GM19099 (cell line): Measurements from ENCODE around the gene VPS37B.

Experiments
- POLR2A ChIP-seq: IDR thresholded peaks from 3 replicates; pipeline ENCODE4 v1.6.1; 2011; ENCODE audit warnings: low read depth; ENCODE audit not compliant: insufficient read length; ENCODE audit errors: extremely low read depth

The VPS37B gene

DNA sequence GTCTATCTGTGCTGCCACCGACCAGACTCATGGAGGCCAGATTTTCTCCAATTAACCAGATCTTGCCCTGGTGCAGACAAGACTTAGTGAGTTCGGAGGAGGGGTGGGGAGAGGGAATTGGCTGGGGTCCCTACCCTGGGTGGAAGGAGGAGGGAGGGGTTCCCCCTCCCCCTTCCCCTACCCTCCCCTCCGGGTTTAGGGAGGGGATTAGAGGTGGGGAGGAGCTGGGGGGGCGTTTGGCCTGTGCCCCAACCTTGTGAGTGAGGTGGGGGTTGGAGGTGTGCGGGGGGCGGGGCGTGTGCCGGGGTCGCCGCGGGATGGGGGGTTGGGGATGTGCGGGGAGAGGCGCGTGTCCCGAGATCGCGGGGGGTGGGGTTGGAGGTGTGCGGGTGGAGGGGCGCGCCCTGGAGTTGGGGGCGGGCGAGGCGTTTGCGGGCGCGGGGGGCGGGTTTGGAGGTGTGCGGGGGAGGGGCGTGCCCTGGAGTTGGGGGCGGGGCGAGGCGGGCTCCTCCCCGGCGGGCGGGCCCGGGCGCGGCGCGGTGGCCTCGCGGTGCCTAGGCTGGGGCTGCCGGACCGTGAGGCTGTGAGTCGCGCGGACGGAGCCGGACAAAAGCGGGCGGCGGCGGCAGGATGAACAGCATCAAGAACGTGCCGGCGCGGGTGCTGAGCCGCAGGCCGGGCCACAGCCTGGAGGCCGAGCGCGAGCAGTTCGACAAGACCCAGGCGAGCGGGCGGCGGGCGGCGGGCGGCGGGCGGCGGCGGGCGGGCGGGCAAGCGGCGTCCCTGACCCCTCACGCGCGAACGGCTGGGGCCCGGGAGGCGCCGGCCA, 60.8 kb downstream of the VPS37B start, which contains the start of gene HIP1R:
HIP1R (plus strand) TSS at position 537 of the 829 bp plus-strand sequence; CDS start at position 631, 94 bp downstream.
- peak; percentile 61 for TF ChIP-seq POLR2A

DNA sequence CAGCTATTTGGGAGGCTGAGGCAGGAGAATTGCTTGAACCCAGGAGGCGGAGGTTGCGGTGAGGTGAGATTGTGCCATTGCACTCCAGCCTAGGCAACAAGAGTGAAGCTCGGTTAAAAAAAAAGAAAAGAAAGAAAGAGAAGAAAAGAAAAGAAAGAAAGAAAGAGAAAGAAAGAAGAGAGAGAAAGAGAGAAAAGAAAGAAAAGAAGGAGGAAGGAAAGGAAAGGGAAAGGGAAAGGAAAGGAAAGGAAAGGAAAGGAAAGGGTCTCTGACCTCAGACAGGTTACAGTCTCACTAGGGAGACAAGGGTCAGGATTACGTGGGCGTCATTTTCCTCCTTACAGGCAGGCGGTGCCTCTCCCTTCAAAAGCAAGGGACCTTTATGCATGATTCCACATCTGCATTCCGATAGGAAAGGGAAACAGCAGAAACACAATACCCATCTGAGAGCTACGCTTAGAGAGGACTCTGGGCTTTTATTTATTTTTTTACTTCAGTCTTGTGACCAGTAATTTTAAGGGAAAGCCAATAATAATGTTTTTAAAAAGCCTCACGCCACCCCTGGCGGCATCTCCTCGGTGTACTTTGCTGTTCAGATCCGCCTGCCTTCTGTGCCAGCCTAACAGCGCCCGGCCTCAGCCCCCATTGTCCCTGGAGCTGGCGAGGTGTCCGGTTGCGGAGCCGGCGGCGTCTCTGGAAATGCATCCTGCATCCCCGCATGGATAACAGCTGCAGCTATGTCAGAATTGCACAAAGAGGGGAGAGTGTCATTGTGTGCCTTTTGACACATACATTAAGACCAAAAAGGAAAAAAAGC, 61.6 kb downstream of the VPS37B start:
- TF ChIP-seq POLR2A: no peak

- TF ChIP-seq POLR2A: no peak
Observed at GRCh38 chr12:122830517-122831214, 65.3 kb downstream of the VPS37B start.

GRCh38 chr12:122827258-122827657, 68.7 kb downstream of the VPS37B start:
- no peak for TF ChIP-seq POLR2A

DNA sequence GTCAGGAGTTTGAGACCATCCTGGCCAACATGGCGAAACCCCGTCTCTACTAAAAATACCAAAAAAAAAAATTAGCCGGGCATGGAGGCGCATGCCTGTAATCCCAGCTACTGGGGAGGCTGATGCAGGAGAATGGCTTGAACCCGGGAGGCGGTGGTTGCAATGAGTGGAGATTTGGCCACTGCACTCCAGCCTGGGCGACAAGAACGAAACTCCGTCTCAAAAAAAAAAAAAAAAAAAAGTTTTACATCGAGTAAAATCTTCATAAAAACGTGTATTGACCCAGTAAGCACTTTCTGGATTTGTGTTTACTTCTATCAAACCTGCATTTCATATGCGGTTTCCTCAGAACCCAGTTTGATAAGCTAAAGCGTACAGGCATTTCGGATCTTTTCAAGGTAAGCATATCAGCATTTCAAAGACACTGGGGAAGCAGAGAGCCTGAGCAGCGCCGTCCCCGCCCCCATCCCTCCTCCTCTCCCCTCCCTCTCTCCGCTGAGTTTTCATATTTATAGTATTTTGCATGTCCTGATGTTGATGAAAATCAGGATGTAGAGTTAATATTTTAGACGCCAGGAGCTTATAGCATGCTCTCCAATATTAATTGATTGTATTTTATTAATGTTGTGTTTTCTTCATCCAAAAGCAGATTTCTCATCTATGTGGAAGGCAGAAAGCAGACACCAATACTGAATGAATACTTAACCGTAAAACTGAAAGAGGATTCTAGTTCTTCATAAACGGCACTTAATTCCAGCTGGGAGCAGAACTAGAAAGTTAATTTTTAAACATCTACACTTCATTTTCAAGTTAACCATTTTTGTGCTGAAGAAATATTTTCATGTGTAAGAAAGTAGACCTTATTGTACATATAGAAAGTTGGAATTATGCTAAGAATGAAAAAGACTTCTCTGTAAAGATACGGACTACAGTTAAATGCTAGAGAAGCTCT, 69.9 kb downstream of the VPS37B start:
- no peak for TF ChIP-seq POLR2A

DNA sequence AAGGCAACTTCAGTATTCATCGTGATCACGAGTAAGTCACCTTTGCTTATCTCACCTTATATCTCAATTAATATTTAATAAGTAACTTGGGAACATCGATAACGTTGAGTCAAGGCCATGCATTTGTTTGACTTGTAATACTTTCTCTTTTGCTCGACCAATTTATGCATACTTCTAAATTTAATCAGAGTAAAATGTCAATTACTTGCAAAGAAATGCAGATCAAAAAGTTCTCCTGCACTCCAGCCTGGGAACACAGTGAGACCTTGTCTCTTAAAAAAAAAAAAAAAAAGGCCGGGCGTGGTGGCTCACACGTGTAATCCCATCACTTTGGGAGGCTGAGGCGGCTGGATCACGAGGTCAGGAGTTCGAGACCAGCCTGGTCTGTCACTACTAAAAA, 72.5 kb downstream of the VPS37B start:
- TF ChIP-seq POLR2A: no peak

- peak; percentile 41 for TF ChIP-seq POLR2A
Observed at GRCh38 chr12:122820838-122821271, 75.1 kb downstream of the VPS37B start.

- no peak for TF ChIP-seq POLR2A
Observed at GRCh38 chr12:122820138-122820537, 75.8 kb downstream of the VPS37B start.

GRCh38 chr12:122819209-122819785, 76.6 kb downstream of the VPS37B start:
- no peak for TF ChIP-seq POLR2A
